NCI-H345 treated with DMSO at 0.1 percent for 48 hours (cell line): ENCODE results near the gene ZNF532.
"Not testable (repeated sequence)": the region's sequence is repeated elsewhere in the genome, so short reads cannot be mapped to it uniquely, and the experiment has no call there.

ENCODE experiments used
- DNase-seq: peaks from one replicate; lab custom pipeline; 2025; ENCODE audit not compliant: unreplicated experiment; lab: John Stamatoyannopoulos, UW

ZNF532 gene

GRCh38 chr18:58850786-58851469 is 13.7 kb upstream of the ZNF532 start:
- no peak for DNase-seq

GRCh38 chr18:58851856-58852255 is 12.8 kb upstream of the ZNF532 start:
- DNase-seq, result no peak

- DNase-seq, result no peak
These were observed 12.0 kb upstream of the ZNF532 start for GRCh38 chr18:58852629-58853028.

- no peak for DNase-seq
These were observed 11.1 kb upstream of the ZNF532 start for GRCh38 chr18:58853561-58853960.

GRCh38 chr18:58855521-58855920 is 9.2 kb upstream of the ZNF532 start:
- not testable (repeated sequence) for DNase-seq

- no peak for DNase-seq
These were observed 7.8 kb upstream of the ZNF532 start for GRCh38 chr18:58856881-58857280.

GRCh38 chr18:58858591-58859468 is 5.8 kb upstream of the ZNF532 start:
- no peak for DNase-seq

- DNase-seq, result no peak
These were observed 4.8 kb upstream of the ZNF532 start for GRCh38 chr18:58859907-58860306.

GRCh38 chr18:58860747-58861231 is 3.9 kb upstream of the ZNF532 start:
- no peak for DNase-seq

GRCh38 chr18:58861353-58861752 is 3.3 kb upstream of the ZNF532 start:
- peak; percentile 10 for DNase-seq

- DNase-seq, result no peak
These were observed 2.8 kb upstream of the ZNF532 start for GRCh38 chr18:58861861-58862301.

- DNase-seq, result no peak
These were observed 2.3 kb upstream of the ZNF532 start for GRCh38 chr18:58862356-58862755.

- peak; percentile 61 for DNase-seq
These were observed 1.7 kb upstream of the ZNF532 start for GRCh38 chr18:58862851-58863538.

- no peak for DNase-seq
These were observed 1.0 kb upstream of the ZNF532 start for GRCh38 chr18:58863539-58864145.

- DNase-seq, result no peak
These were observed 435 bp downstream of the ZNF532 start for GRCh38 chr18:58865033-58865590.

- no peak for DNase-seq
These were observed 1.0 kb downstream of the ZNF532 start for GRCh38 chr18:58865701-58866065.

GRCh38 chr18:58866066-58866772 is 1.5 kb downstream of the ZNF532 start:
- DNase-seq, result no peak

- DNase-seq, result no peak
These were observed 2.1 kb downstream of the ZNF532 start for GRCh38 chr18:58866773-58867150.

GRCh38 chr18:58867281-58867961 is 2.7 kb downstream of the ZNF532 start:
- DNase-seq, result no peak

GRCh38 chr18:58868440-58868839 is 3.8 kb downstream of the ZNF532 start:
- DNase-seq, result no peak
